Breast epithelium (tissue), 4 donors: ENCODE data around the gene BARX1. TPM values are rescaled to one million over a fixed set of nuclear protein-coding genes. Genes with fewer than 3 reads are reported as not detected.
A peak's percentile ranks its signal among the peaks of the same experiment; 100 is the strongest.

Experiments
- DNase-seq, 2 donors: peaks; one replicate each; pipeline ENCODE4 v3.0.0-alpha.2; 2019; ENCODE audit warnings: low spot score in 2 of 2
- H3K27ac ChIP-seq, 2 donors: fragments of 200-600 bp; sonication (generic) in 1 of 2; one replicate each; pipeline ENCODE4 v1.5.1; 2016 to 2019; ENCODE audit warnings: mild to moderate bottlenecking in 1 of 2
- H3K27me3 ChIP-seq, 2 donors: fragments of 200-600 bp; sonication (generic) in 1 of 2; one replicate each; pipeline versions ENCODE4 v1.5.1 to v1.6.0; 2017 to 2019; ENCODE audit warnings: control low read depth in 1 of 2, mild to moderate bottlenecking in 1 of 2
- H3K36me3 ChIP-seq: fragments of 200-600 bp; one replicate; pipeline ENCODE4 v1.5.1; 2019
- H3K4me1 ChIP-seq, 2 donors: fragments of 200-600 bp; sonication (generic); one replicate each; pipeline ENCODE4 v1.5.1; 2016 to 2019; ENCODE audit warnings: control low read depth in 1 of 2
- H3K4me3 ChIP-seq, 3 donors: fragments of 200-600 bp; sonication (generic); 1 replicate in 2 of 3; 2 replicates in 1 of 3; pipeline ENCODE4 v1.5.1; 2016 to 2019; ENCODE audit warnings: mild to moderate bottlenecking in 3 of 3, moderate library complexity in 2 of 3
- H3K9me3 ChIP-seq, 2 donors: fragments of 200-600 bp; sonication (generic) in 1 of 2; one replicate each; pipeline ENCODE4 v1.5.1; 2016 to 2019; ENCODE audit warnings: control low read depth in 1 of 2
- CTCF ChIP-seq, 3 donors: fragments of 450-650 bp; IDR thresholded peaks; one replicate each; pipeline ENCODE4 v1.5.1; 2016 to 2017; ENCODE audit warnings: antibody characterized with exemption in 3 of 3, mild to moderate bottlenecking in 3 of 3, moderate library complexity in 3 of 3
- POLR2A ChIP-seq: fragments of 450-650 bp; IDR thresholded peaks from one replicate; pipeline ENCODE4 v1.6.1; 2016; ENCODE audit warnings: antibody characterized with exemption, mild to moderate bottlenecking, moderate library complexity
- POLR2AphosphoS5 ChIP-seq, 3 donors: sonication (generic); formaldehyde crosslinking; IDR thresholded peaks; one replicate each; pipeline ENCODE4 v1.6.1; 2017; ENCODE audit warnings: antibody characterized with exemption in 3 of 3
- intact Hi-C: fragments of 100-400 bp; cut with DNase I; formaldehyde crosslinking; loops from one replicate; pipeline ENCODE4 v1.15.1; 2023; ENCODE audit warnings: low total_unique reads
- total RNA-seq, 3 donors: library from RNA; depleted of rRNA; stranded (reverse); fragments of >200 nt; gene quantifications; one replicate each; pipeline ENCODE4 v1.1.0, GENCODE V29; 2016

BARX1 gene
- total RNA-seq, 3 donors from 2014 or later, result 2.6 to 2.9 TPM; not detected in 1

DNA sequence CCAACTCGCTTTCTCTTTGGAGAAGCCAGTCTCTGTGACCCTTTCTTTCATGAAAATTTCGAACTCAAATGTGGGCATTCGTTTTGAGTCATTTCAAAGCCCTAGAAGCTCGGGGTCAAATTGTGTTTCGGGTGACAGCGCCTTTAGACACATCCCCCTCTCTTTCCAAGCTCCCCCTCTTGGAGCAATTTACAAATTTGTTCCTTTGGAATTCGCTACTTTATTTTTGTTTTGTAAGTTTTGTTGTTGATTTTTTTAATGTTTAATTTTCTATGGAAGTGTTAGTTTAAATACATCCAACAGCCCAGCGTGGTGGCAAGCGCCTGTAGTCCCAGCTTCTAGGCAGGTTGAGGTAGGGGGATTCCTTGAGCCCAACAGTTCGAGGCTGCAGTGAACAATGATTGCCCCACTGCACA is 4.6 kb upstream of the BARX1 start:
- peaks cover 3 to 67% of the 10 kb centered on the region in 2 donors for H3K27me3 ChIP-seq
- no peak overlapping the region for H3K27ac ChIP-seq
- intact Hi-C loops, result no loop called here
- no peak for DNase-seq
- no peak overlapping the region for H3K4me3 ChIP-seq
- peaks cover 3 to 4% of the 10 kb centered on the region in 2 donors for H3K4me1 ChIP-seq
- H3K9me3 ChIP-seq, result no peaks in the 10 kb centered on the region
- H3K36me3 ChIP-seq, result no peaks in the 10 kb centered on the region
- TF ChIP-seq POLR2A (no peak), POLR2AphosphoS5 (IDR thresholded peaks at IDR 0.05) (peak in 1 of 3 donors; percentile 17)

GRCh38 chr9:93958819-93959682 is 3.9 kb upstream of the BARX1 start:
- Histone ChIP-seq H3K9me3 (no peaks in the 10 kb centered on the region), H3K36me3 (no peaks in the 10 kb centered on the region), H3K27ac (no peak overlapping the region), H3K27me3 (peaks cover 7 to 74% of the 10 kb centered on the region in 2 donors), H3K4me1 (peaks cover 3 to 4% of the 10 kb centered on the region in 2 donors), H3K4me3 (peak overlapping the region; percentile 5 to 56 (median 29))
- TF ChIP-seq POLR2AphosphoS5 (IDR thresholded peaks at IDR 0.05), result no peak
- no peak for TF ChIP-seq CTCF (IDR thresholded peaks at IDR 0.05)
- DNase-seq, result no peak
- intact Hi-C loops, result no loop called here

DNA sequence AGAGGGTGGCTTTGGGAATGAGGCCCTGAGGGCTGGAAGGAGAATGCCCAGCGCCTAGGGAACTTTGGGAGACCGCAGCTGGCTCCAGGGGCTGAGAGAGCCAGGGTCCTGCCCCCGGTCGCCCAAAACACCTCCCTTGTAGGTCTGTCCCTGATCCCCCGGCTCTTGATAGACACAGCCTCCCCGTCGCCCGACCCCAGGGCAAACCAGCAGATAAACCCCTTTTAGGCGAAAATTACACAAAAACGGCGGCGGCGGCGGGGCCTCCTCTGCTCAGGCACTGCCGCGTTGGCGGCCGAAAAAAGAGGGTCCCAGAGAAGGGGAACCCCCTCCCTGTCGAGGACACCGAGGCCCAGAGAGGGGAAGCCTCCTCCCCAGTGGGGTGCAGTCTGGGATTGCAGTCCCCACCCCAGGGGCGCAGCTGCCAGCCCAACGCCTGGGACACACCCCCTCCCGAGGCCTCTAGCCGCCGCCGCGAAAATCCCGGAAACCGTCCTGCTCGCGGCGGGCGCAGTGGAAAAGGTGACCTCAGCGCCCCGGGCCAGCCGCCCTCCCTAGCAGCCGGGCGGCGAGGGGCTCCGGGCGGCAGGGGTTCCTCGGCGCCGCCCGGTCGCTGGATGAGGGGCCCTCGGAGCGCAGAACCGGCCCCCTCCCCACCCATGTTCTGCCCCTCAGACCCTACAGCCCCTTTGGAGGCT is 3.1 kb upstream of the BARX1 start:
- intact Hi-C loops, result no loop called here
- no peak for TF ChIP-seq POLR2A
- TF ChIP-seq CTCF (IDR thresholded peaks at IDR 0.05), result no peak
- H3K4me3 ChIP-seq, result peak overlapping the region; percentile 5 to 56 (median 29)
- H3K27me3 ChIP-seq, result peaks cover 10 to 81% of the 10 kb centered on the region in 2 donors
- no peak overlapping the region for H3K27ac ChIP-seq
- H3K4me1 ChIP-seq, result peaks cover 3 to 4% of the 10 kb centered on the region in 2 donors
- H3K9me3 ChIP-seq, result peaks cover 0 to 4% of the 10 kb centered on the region in 2 donors
- H3K36me3 ChIP-seq, result no peaks in the 10 kb centered on the region
- no peak for DNase-seq

DNA sequence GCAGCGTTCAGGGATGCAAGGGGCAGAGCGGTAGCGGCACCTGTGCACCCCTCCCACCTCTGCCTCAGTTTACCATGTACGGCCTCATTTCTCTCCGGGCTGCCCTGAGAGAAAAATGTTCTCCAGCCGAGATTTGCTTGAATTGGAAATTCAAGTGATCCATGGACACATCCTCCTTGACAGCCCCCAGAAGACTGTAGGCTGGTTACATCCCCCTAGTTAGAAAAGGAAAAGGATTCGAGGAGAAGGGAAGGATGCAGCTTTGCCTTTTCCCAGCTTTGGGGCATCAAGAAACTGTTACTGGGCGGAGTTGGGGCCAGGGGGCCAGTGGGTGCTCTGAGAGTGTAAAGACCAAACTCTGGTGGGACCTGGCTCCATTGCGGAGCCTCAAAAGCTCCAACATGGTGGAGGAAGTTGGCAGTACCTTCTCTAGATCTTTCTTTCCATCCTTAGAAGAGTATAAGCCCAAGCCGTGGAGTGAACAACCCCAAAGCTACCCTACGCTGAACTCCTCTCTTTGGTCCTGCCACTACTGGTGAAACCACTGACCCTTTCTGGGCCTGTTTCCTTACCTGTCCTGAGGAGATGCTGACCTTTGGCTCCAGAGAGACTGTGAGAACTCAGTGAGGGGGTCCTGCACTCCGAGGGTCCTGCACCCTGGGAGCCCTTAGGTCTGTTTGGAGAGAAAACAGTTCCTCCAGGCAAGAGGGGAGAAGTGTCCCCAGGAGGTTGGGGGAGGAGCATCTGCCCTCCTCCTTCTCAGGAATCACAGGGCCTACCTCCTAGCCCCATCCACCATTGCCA is 1.0 kb upstream of the BARX1 start:
- H3K9me3 ChIP-seq, result peaks cover 0 to 4% of the 10 kb centered on the region in 2 donors

More for the DNA sequence above, 1.0 kb upstream of the BARX1 start:
- DNase-seq, result no peak
- TF ChIP-seq POLR2A, result no peak
- TF ChIP-seq CTCF (IDR thresholded peaks at IDR 0.05), result no peak
- no peak for TF ChIP-seq POLR2AphosphoS5 (IDR thresholded peaks at IDR 0.05)
- intact Hi-C loops, result no loop called here
- peak overlapping the region in 2 of 3 donors; percentile 39 to 61 for H3K4me3 ChIP-seq
- no peaks in the 10 kb centered on the region for H3K36me3 ChIP-seq
- H3K27me3 ChIP-seq, result peaks cover 13 to 96% of the 10 kb centered on the region in 2 donors
- no peak overlapping the region for H3K27ac ChIP-seq
- peaks cover 9 to 17% of the 10 kb centered on the region in 2 donors for H3K4me1 ChIP-seq
